Gastrocnemius medialis (tissue), 4 donors: ENCODE results near the gene PDCD7. TPM values are rescaled to one million over a fixed set of nuclear protein-coding genes. Genes with fewer than 3 reads are reported as not detected.
"Not testable (repeated sequence)": the region's sequence is repeated elsewhere in the genome, so short reads cannot be mapped to it uniquely, and the experiment has no call there.

ENCODE experiments used
- ATAC-seq, 2 donors: fragments of 150-250 bp; one replicate each; pipeline ENCODE4 v1.9.1; 2016
- DNase-seq, 2 donors: peaks; one replicate each; pipeline ENCODE4 v3.0.0-alpha.2; 2019
- H3K27ac ChIP-seq, 4 donors: fragments of 200-600 bp; sonication (generic); 1 replicate in 1 of 4; 2 replicates in 3 of 4; pipeline ENCODE4 v1.5.1; 2016 to 2018; ENCODE audit warnings: mild to moderate bottlenecking in 2 of 4, moderate library complexity in 1 of 4
- H3K27me3 ChIP-seq, 3 donors: fragments of 200-600 bp; sonication (generic) in 2 of 3; 1 replicate in 1 of 3; 2 replicates in 2 of 3; pipeline versions ENCODE4 v1.5.1 to v1.6.0; 2016 to 2019; ENCODE audit warnings: mild to moderate bottlenecking in 1 of 3, moderate library complexity in 1 of 3
- H3K36me3 ChIP-seq, 2 donors: fragments of 200-600 bp; sonication (generic) in 1 of 2; one replicate each; pipeline ENCODE4 v1.5.1; 2017 to 2018
- H3K4me1 ChIP-seq, 2 donors: fragments of 200-600 bp; sonication (generic) in 1 of 2; one replicate each; pipeline ENCODE4 v1.5.1; 2016 to 2017; ENCODE audit warnings: mild to moderate bottlenecking in 2 of 2
- H3K4me3 ChIP-seq, 4 donors: fragments of 200-600 bp; sonication (generic) in 3 of 4; 1 replicate in 1 of 4; 2 replicates in 3 of 4; pipeline ENCODE4 v1.5.1; 2016 to 2019; ENCODE audit warnings: mild to moderate bottlenecking in 2 of 4
- H3K9me3 ChIP-seq, 3 donors: fragments of 200-600 bp; sonication (generic) in 2 of 3; 1 replicate in 1 of 3; 2 replicates in 2 of 3; pipeline ENCODE4 v1.5.1; 2016 to 2019
- POLR2A ChIP-seq, 2 donors: fragments of 450-650 bp; IDR thresholded peaks; one replicate each; pipeline ENCODE4 v1.6.1; 2017; ENCODE audit warnings: antibody characterized with exemption in 2 of 2, mild to moderate bottlenecking in 2 of 2, moderate library complexity in 2 of 2
- in situ Hi-C, 4 donors: fragments of 200-750 bp; cut with MboI; loops; one replicate each; pipeline versions ENCODE4 v1.15.0 to v1.8.0; 2017; ENCODE audit warnings: low sequenced_read_pairs in 4 of 4
- intact Hi-C: fragments of 100-400 bp; cut with DNase I; formaldehyde crosslinking; loops from one replicate; pipeline ENCODE4 v1.15.1; 2023; ENCODE audit warnings: low total_unique reads
- total RNA-seq, 4 donors: library from RNA; depleted of rRNA; stranded (reverse); fragments of >200 nt; gene quantifications; one replicate each; pipeline versions ENCODE4 v1.1.0 to v1.2.3, GENCODE V29; 2016
- TF ChIP-seq, protein P1 (sequence below), 5 experiments: fragments of 450-650 bp in 3 of 5; fragments of 200-600 bp in 2 of 5; sonication (generic) in 2 of 5; IDR thresholded peaks in 4 of 5; conservative IDR thresholded peaks in 1 of 5; 1 replicate in 4 of 5; 2 replicates in 1 of 5; pipeline ENCODE4 v1.5.1; 2016 to 2019; ENCODE audit warnings: antibody characterized with exemption in 5 of 5, mild to moderate bottlenecking in 3 of 5, moderate library complexity in 3 of 5

Gene PDCD7
- total RNA-seq, 4 donors from 2014 or later = 10.4 to 15.7 (median 12.4) TPM

DNA sequence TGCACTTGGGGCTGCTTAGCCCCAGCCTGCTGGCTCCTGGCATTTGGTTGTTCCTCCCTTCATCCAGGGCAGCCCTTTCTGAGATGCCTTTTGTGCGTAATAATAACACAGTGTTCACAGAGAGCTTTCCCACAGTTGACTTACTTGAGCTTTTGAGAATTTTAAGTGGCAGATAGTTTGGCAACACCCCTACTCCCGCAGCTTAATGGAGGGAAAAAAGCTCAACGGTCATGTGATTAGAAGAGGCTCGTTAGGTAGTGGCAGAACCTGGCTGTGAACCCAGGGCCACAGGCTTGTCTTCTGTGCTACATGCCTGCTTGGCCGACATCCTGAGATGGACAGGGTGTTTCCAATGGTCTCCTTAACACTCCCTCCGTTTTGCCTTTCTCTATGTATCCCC, 52.3 kb downstream of the PDCD7 start:
- Histone ChIP-seq H3K9me3 (no peaks in the 10 kb centered on the region), H3K36me3 (no peaks in the 10 kb centered on the region), H3K27me3 (no peaks in the 10 kb centered on the region), H3K4me1 (peaks cover 21 to 24% of the 10 kb centered on the region in 2 donors), H3K4me3 (no peak overlapping the region), H3K27ac (peak overlapping the region in 1 of 4 donors; percentile 9)
- DNase-seq (no peak), ATAC-seq (no peak)
- intact Hi-C loops (no loop called here), in situ Hi-C loops (loop anchor here in 1 of 4 donors (10.0 kb wide), 1 partner anchor 46 kb away; no protein-coding TSS in a partner anchor)
- TF ChIP-seq POLR2A (IDR thresholded peaks at IDR 0.05) = no peak
- TF ChIP-seq, protein P1, sequence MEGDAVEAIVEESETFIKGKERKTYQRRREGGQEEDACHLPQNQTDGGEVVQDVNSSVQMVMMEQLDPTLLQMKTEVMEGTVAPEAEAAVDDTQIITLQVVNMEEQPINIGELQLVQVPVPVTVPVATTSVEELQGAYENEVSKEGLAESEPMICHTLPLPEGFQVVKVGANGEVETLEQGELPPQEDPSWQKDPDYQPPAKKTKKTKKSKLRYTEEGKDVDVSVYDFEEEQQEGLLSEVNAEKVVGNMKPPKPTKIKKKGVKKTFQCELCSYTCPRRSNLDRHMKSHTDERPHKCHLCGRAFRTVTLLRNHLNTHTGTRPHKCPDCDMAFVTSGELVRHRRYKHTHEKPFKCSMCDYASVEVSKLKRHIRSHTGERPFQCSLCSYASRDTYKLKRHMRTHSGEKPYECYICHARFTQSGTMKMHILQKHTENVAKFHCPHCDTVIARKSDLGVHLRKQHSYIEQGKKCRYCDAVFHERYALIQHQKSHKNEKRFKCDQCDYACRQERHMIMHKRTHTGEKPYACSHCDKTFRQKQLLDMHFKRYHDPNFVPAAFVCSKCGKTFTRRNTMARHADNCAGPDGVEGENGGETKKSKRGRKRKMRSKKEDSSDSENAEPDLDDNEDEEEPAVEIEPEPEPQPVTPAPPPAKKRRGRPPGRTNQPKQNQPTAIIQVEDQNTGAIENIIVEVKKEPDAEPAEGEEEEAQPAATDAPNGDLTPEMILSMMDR (IDR thresholded peaks at IDR 0.05 in 4 of 5, conservative IDR thresholded peaks at IDR 0.05 in 1 of 5) = no peak

DNA sequence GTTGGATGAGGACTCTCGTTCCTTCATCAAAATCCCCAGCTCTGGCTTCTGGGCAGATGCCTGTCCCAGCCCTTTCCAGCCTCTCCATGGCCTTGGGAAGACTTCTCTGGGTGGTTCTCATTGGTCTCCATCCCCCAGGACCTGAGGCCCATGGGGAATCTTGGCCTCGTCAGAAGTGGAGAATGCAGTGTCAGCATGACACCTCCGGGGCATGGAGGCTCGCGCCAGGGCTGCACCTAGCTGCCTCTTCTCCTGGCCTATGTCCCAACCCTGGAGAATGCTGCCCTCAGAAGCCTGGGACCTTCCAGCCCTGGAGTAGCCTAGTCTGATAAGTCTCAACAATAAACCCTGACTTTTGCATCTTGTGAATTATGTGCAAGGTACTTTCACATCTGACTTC, 54.0 kb downstream of the PDCD7 start:
- no peaks in the 10 kb centered on the region for H3K9me3 ChIP-seq
- no peaks in the 10 kb centered on the region for H3K27me3 ChIP-seq
- intact Hi-C loops = no loop called here
- no peak for TF ChIP-seq POLR2A (IDR thresholded peaks at IDR 0.05)
- in situ Hi-C loops = no loop called here
- ATAC-seq = no peak
- no peak overlapping the region for H3K27ac ChIP-seq
- no peak for DNase-seq
- H3K4me3 ChIP-seq = no peak overlapping the region
- no peaks in the 10 kb centered on the region for H3K36me3 ChIP-seq
- peaks cover 19 to 25% of the 10 kb centered on the region in 2 donors for H3K4me1 ChIP-seq

DNA sequence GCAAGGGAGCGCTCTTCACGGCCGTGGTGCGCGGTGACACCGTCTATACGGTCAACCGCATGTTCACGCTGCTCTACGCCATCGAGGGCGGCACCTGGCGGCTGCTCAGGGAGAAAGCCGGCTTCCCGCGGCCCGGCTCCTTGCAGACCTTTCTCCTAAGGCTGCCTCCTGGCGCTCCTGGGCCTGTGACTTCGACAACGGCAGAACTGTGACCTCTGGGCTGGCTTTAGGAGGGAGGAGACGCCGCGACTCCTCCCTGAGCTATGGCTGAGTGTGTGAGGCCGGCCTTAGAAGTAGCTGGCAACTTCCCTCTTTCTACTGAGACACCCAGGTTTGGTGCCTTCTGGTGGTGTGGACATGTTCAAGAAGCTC, 55.6 kb downstream of the PDCD7 start:
- Histone ChIP-seq H3K36me3 (no peaks in the 10 kb centered on the region), H3K27ac (peak overlapping the region; percentile 37 to 93 (median 88)), H3K4me3 (peak overlapping the region; percentile 7 to 46 (median 26)), H3K9me3 (no peaks in the 10 kb centered on the region), H3K27me3 (no peaks in the 10 kb centered on the region), H3K4me1 (peaks cover 21 to 24% of the 10 kb centered on the region in 2 donors)
- peak; percentile 61 to 73 for DNase-seq
- in situ Hi-C loops = no loop called here
- intact Hi-C loops = loop anchor here (1.0 kb wide), 1 partner anchor 24 kb away; no protein-coding TSS in a partner anchor
- ATAC-seq = peak; percentile 63 to 64
- TF ChIP-seq, protein P1 (IDR thresholded peaks at IDR 0.05 in 4 of 5, conservative IDR thresholded peaks at IDR 0.05 in 1 of 5) = peak; percentile 49 to 80 (median 66)
- no peak for TF ChIP-seq POLR2A (IDR thresholded peaks at IDR 0.05)

DNA sequence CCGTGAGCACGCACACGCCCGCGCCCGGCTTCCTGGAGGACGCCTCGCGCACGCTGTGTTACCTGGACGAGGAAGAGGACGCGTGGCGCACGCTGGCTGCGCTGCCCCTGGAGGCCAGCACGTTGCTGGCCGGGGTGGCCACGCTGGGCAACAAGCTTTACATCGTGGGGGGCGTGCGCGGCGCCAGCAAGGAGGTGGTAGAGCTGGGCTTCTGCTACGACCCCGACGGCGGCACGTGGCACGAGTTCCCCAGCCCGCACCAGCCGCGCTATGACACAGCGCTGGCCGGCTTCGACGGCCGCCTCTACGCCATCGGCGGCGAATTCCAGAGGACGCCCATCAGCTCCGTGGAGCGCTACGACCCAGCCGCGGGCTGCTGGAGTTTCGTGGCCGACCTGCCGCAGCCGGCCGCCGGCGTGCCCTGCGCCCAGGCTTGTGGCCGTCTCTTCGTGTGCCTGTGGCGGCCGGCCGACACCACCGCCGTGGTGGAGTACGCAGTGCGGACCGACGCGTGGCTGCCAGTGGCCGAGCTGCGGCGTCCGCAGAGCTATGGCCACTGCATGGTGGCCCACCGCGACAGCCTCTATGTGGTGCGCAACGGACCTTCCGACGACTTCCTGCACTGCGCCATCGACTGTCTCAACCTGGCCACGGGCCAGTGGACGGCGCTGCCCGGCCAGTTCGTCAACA, 56.2 kb downstream of the PDCD7 start:
- peaks cover 16 to 21% of the 10 kb centered on the region in 2 donors for H3K4me1 ChIP-seq
- TF ChIP-seq, protein P1 (IDR thresholded peaks at IDR 0.05 in 4 of 5, conservative IDR thresholded peaks at IDR 0.05 in 1 of 5) = no peak
- TF ChIP-seq POLR2A (IDR thresholded peaks at IDR 0.05) = no peak
- no peaks in the 10 kb centered on the region for H3K36me3 ChIP-seq
- in situ Hi-C loops (no loop called here), intact Hi-C loops (no loop called here)
- H3K4me3 ChIP-seq = peak overlapping the region; percentile 7 to 46 (median 26)
- no peaks in the 10 kb centered on the region for H3K27me3 ChIP-seq
- no peak for DNase-seq
- no peaks in the 10 kb centered on the region for H3K9me3 ChIP-seq
- peak in 1 of 2 donors; percentile 3 for ATAC-seq
- H3K27ac ChIP-seq = peak overlapping the region; percentile 37 to 93 (median 88)

DNA sequence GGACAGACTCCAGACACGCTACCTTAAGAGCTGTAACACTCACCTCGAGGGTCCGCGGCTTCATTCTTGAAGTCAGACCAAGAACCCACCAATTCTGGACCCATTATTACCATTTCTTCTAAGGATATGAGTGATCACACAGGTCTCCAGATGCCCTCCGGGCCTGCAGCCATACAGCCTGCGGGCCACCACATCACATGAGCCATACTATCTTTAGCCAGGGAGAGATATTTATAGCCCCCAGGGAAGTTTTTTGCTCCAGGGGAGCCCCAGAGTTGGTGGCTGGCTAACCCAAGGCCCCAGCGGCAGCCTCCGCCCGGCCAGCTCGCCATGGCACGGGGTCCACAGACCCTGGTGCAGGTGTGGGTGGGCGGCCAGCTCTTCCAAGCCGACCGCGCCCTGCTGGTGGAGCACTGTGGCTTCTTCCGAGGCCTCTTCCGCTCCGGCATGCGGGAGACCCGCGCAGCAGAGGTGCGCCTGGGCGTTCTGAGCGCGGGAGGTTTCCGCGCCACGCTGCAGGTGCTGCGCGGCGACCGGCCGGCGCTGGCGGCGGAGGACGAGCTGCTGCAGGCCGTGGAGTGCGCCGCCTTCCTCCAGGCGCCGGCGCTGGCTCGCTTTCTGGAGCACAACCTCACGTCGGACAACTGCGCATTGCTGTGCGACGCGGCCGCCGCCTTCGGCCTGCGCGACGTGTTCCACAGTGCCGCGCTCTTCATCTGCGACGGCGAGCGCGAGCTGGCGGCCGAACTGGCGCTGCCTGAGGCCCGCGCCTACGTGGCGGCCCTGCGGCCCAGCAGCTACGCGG, 56.9 kb downstream of the PDCD7 start, which contains the start of gene KBTBD13:
KBTBD13 (plus strand) TSS at position 261 of the 805 bp plus-strand sequence; CDS start at position 331, 70 bp downstream.
- peak within 1 kb of the TSS; percentile 54 to 93 (median 88) for H3K27ac ChIP-seq
- DNase-seq (peak; percentile 47 to 76), ATAC-seq (peak; percentile 93 to 95)
- TF ChIP-seq POLR2A (IDR thresholded peaks at IDR 0.05) = peak in 1 of 2 donors; percentile 47
- TF ChIP-seq, protein P1 (IDR thresholded peaks at IDR 0.05 in 4 of 5, conservative IDR thresholded peaks at IDR 0.05 in 1 of 5) = no peak
- intact Hi-C loops (no loop called here), in situ Hi-C loops (no loop called here)
- H3K9me3 ChIP-seq = no peaks in the 10 kb centered on the region
- peak within 1 kb of the TSS; percentile 30 to 46 (median 38) for H3K4me3 ChIP-seq
- H3K36me3 ChIP-seq = no peaks in the 10 kb centered on the region
- H3K4me1 ChIP-seq = peaks cover 20 to 23% of the 10 kb centered on the region in 2 donors
- H3K27me3 ChIP-seq = no peaks in the 10 kb centered on the region

DNA sequence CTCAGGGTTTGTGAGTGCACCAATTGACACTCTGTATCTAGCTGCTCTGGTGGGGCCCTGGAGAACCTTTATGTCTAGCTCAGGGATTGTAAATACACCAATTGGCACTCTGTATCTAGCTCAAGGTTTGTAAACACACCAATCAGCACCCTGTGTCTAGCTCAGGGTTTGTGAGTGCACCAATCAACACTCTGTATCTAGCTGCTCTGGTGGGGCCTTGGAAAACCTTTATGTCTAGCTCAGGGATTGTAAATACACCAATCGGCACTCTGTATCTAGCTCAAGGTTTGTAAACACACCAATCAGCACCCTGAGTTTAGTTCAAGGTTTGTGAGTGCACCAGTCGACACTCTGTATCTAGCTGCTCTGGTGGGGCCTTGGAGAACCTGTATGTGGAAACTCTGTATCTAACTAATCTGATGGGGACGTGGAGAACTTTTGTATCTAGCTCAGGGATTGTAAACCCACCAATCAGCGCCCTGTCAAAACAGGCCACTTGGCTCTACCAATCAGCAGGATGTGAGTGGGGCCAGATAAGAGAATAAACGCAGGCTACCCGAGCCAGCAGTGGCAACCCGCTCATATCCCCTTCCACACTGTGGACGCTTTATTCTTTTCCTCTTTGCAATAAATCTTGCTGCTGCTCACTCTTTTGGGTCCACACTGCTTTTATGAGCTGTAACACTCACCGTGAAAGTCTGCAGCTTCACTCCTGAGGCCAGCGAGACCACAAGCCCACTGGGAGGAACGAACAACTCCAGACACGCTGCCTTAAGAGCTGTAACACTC, 57.8 kb downstream of the PDCD7 start:
- H3K36me3 ChIP-seq, in situ Hi-C loops, H3K27me3 ChIP-seq, intact Hi-C loops, H3K9me3 ChIP-seq, DNase-seq, ATAC-seq: not testable (repeated sequence)
- Histone ChIP-seq H3K4me1 (peaks cover 29 to 31% of the 10 kb centered on the region in 2 donors), H3K27ac (peak overlapping the region; percentile 54 to 93 (median 88)), H3K4me3 (peak overlapping the region in 2 of 4 donors; percentile 34 to 46)
